ENCODE data around the gene CD44. TPM values are rescaled to one million over a fixed set of nuclear protein-coding genes. Genes with fewer than 3 reads are reported as not detected.

CD44 gene
- total and polyA plus RNA-seq, 12 donors: 7.0 to 104 (median 25.2) TPM

DNA sequence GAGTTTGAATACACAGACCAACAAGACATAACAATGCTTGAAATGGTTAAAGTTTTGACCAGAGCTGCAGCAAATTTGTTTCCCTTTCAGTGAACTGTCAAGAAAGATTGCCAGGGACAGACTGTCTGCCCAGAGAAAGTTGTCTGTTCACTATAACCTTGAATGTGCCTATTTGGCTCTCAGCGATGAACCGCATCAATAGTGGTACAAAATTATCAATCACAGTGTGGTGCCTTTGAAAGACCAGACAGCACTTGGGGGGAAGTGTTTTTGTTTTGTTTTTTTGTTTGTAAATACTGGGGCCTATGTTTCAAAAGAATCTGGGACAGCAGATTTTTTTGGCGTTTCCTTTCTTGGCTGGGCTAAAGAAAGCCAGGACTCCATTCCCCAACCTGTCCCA is 123.1 kb downstream of the CD44 start:
- no peaks in the 10 kb centered on the region for H3K9me3 ChIP-seq
- no peak for DNase-seq
- H3K4me3 ChIP-seq: no peak overlapping the region
- intact Hi-C loops (cut with DNase I): loop anchor here in 1 of 10 donors (10.0 kb wide), 1 partner anchor 123 kb away; no protein-coding TSS in a partner anchor
- H3K27ac ChIP-seq: no peak overlapping the region
- TF ChIP-seq, protein P1, sequence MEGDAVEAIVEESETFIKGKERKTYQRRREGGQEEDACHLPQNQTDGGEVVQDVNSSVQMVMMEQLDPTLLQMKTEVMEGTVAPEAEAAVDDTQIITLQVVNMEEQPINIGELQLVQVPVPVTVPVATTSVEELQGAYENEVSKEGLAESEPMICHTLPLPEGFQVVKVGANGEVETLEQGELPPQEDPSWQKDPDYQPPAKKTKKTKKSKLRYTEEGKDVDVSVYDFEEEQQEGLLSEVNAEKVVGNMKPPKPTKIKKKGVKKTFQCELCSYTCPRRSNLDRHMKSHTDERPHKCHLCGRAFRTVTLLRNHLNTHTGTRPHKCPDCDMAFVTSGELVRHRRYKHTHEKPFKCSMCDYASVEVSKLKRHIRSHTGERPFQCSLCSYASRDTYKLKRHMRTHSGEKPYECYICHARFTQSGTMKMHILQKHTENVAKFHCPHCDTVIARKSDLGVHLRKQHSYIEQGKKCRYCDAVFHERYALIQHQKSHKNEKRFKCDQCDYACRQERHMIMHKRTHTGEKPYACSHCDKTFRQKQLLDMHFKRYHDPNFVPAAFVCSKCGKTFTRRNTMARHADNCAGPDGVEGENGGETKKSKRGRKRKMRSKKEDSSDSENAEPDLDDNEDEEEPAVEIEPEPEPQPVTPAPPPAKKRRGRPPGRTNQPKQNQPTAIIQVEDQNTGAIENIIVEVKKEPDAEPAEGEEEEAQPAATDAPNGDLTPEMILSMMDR (IDR thresholded peaks at IDR 0.05): no peak
- H3K4me1 ChIP-seq: peaks cover 0 to 8% (median 0%) of the 10 kb centered on the region in 9 donors
- WGBS, 2 donors: 86 to 92% methylated on average over 3 of the region's 3 CpGs
- ATAC-seq: no peak
- H3K36me3 ChIP-seq: no peaks in the 10 kb centered on the region
- H3K27me3 ChIP-seq: no peaks in the 10 kb centered on the region

DNA sequence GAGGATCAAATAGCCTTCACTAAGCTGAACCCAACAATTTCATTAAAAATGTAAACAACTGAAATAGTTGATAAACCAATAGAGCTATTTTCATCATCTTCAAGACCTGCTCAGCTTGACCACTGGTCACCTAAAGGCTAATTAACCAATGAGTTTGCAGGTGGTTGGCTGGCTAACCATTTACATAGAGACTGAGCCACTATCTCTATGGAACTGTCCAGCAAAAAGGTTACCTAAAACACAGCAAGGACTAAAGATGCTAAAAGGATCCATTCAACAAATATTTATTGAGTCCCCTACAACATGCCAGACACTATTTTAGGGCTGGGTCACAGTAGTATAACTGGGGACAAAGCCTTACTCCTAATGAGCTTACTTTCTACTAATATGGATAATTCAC is 123.8 kb downstream of the CD44 start:
- H3K4me3 ChIP-seq: no peak overlapping the region
- peaks cover 0 to 5% (median 0%) of the 10 kb centered on the region in 9 donors for H3K4me1 ChIP-seq
- ATAC-seq (no peak), DNase-seq (no peak)
- H3K27ac ChIP-seq: no peak overlapping the region
- no peaks in the 10 kb centered on the region for H3K27me3 ChIP-seq
- intact Hi-C loops (cut with DNase I): loop anchor here in 1 of 10 donors (10.0 kb wide), 1 partner anchor 122 kb away; no protein-coding TSS in a partner anchor
- TF ChIP-seq, protein P1 (IDR thresholded peaks at IDR 0.05): no peak
- no peaks in the 10 kb centered on the region for H3K9me3 ChIP-seq
- H3K36me3 ChIP-seq: no peaks in the 10 kb centered on the region

DNA sequence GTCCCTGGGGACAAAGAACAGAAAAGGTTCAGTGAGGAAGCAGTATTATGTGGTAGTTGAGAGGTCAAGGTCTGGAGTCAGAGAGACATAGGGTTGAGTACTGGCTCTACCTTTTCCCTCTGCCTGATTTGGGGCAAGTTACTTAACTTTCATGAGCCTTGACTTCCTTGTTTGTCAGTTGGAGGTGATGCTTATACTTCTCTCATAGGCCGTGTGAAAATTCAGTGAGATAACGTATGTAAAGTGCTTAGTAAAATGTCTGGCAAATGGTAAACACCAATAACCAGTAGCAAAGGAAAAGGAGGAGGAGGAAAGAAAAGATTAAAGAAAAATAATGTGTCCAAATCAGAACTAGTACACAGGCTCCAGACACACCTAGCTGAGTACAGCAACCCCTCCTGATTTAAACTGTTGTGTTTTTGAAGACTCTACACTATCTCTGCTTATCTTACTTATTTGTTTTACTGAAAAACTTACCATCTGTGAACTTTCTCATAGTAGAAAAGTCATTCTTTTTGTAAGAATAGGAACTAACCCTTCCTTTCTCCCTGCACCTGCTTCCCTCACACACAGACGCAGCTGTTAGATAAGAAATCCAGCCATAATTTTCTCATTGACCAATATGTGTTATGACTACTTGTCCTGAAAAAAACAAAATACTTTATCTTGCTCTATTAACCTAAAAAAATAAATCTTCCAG is 126.9 kb downstream of the CD44 start:
- intact Hi-C loops (cut with DNase I): loop anchor here in 1 of 10 donors (10.0 kb wide), 1 partner anchor 119 kb away; no protein-coding TSS in a partner anchor
- WGBS, 2 donors: 83 to 88% methylated on average over 3 of the region's 3 CpGs
- TF ChIP-seq, protein P1 (IDR thresholded peaks at IDR 0.05): no peak

DNA sequence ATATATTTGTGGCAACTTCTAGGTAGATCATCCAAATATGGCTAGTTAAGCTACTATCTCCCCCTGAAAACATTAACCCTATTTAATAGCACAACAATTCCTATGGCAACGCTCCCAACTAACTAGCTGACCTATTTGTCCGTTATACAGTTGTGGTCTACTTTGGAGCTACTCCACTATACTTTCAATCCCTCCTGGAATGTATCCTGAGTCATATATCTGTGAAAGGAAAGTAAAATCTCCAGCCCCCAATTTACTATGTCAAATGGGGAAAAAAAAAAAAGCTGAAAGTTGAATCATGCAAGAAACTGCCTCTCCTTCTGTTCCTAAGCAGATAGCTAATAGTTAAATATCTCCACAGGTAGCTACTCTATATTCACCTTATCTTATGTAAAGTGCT is 128.5 kb downstream of the CD44 start:
- no peak for ATAC-seq
- Histone ChIP-seq H3K27me3 (no peaks in the 10 kb centered on the region), H3K36me3 (no peaks in the 10 kb centered on the region), H3K9me3 (no peaks in the 10 kb centered on the region), H3K4me3 (no peak overlapping the region), H3K4me1 (peaks cover 0 to 6% (median 0%) of the 10 kb centered on the region in 9 donors), H3K27ac (no peak overlapping the region)
- TF ChIP-seq, protein P1 (IDR thresholded peaks at IDR 0.05): no peak
- 93 to 99% methylated on average over 2 of the region's 2 CpGs for WGBS, 2 donors
- DNase-seq: no peak
- intact Hi-C loops (cut with DNase I): loop anchor here in 1 of 10 donors (10.0 kb wide), 1 partner anchor 117 kb away; no protein-coding TSS in a partner anchor

More for the DNA sequence above, 126.9 kb downstream of the CD44 start:
- ATAC-seq (no peak), DNase-seq (no peak)
- Histone ChIP-seq H3K36me3 (no peaks in the 10 kb centered on the region), H3K27me3 (no peaks in the 10 kb centered on the region), H3K4me1 (no peaks in the 10 kb centered on the region), H3K4me3 (no peak overlapping the region), H3K27ac (no peak overlapping the region), H3K9me3 (no peaks in the 10 kb centered on the region)
